Neural progenitor cell (in vitro differentiated cells): Measurements from ENCODE around the gene MYLK4.

Experiments
- EZH2 ChIP-seq: fragments of 200-600 bp; sonication (generic); IDR thresholded peaks from 2 replicates; pipeline ENCODE4 v1.6.1; 2017; ENCODE audit warnings: antibody characterized with exemption, mild to moderate bottlenecking, moderate library complexity
- EZH2phosphoT487 ChIP-seq: fragments of 200-600 bp; sonication (generic); IDR thresholded peaks from 2 replicates; pipeline ENCODE4 v1.6.1; 2017; ENCODE audit warnings: antibody characterized with exemption
- TF ChIP-seq, protein P1 (sequence below): fragments of 200-600 bp; sonication (generic); IDR thresholded peaks from 2 replicates; pipeline ENCODE4 v1.5.1; 2017; ENCODE audit warnings: antibody characterized with exemption, mild to moderate bottlenecking

DNA sequence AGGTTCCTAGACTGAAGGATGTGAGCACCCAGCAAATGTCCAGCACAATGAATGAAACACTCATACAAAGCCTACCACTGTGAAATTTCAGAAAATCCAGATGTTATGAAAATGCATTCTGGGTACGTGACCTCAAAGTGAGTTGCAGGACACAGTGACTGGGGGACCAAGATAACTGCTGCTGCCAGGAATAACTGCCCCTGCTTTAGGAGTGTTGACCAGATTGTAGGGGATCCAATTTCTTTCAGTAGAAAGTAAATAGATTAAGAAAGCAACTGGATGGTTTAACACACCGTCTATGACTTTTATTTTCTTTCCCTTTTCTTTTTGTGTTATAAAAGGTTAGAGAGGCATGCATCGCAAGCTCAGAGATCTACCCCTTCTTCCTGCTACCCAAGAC lies 29.5 kb downstream of the MYLK4 start:
- TF ChIP-seq EZH2phosphoT487 = no peak
- TF ChIP-seq, protein P1, sequence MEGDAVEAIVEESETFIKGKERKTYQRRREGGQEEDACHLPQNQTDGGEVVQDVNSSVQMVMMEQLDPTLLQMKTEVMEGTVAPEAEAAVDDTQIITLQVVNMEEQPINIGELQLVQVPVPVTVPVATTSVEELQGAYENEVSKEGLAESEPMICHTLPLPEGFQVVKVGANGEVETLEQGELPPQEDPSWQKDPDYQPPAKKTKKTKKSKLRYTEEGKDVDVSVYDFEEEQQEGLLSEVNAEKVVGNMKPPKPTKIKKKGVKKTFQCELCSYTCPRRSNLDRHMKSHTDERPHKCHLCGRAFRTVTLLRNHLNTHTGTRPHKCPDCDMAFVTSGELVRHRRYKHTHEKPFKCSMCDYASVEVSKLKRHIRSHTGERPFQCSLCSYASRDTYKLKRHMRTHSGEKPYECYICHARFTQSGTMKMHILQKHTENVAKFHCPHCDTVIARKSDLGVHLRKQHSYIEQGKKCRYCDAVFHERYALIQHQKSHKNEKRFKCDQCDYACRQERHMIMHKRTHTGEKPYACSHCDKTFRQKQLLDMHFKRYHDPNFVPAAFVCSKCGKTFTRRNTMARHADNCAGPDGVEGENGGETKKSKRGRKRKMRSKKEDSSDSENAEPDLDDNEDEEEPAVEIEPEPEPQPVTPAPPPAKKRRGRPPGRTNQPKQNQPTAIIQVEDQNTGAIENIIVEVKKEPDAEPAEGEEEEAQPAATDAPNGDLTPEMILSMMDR = no peak
- TF ChIP-seq EZH2 = no peak
